ENCODE data around the gene SUPT3H.

The SUPT3H gene

DNA sequence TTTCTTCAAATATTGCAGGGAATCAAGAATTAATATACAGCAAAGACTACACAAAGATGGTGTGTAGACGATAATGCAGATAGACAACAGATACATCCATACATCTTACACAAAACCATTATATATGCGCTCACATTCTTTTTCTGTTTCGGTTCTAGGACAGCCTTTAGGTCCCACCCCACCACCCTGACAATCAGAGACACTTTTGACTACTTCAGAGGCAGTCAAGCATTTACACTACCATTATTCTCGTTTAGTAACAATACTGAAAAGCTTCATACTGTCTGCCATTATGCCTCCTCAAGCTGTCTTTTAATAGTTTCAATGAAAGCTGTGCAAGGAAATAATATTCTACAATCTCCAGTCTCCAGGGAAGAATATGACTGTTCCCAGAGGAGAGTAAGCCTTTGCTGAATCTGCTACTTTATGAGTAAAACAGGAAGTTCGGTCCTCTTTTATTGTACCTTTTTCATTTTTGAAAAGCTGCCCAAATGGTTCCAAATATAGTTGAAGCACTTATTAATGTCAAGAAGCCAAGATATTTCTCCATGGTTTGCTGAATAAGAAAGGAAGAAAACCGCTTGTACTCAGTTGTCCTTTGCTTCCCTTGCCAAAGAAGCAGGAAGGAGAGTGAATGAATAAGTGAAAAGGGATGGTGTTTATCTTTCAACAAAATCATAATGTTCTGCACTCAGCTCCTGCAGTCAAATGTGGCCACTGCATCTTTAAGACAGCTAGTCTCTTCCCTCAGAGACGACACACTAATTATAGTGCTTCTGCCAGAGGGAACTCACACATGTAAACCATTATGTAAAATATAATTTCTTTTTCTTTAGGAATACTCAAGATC, 521.9 kb downstream of the SUPT3H start:
- intact Hi-C loops (cut with DNase I; ENCODE audit: low total_unique reads): no loop called here

DNA sequence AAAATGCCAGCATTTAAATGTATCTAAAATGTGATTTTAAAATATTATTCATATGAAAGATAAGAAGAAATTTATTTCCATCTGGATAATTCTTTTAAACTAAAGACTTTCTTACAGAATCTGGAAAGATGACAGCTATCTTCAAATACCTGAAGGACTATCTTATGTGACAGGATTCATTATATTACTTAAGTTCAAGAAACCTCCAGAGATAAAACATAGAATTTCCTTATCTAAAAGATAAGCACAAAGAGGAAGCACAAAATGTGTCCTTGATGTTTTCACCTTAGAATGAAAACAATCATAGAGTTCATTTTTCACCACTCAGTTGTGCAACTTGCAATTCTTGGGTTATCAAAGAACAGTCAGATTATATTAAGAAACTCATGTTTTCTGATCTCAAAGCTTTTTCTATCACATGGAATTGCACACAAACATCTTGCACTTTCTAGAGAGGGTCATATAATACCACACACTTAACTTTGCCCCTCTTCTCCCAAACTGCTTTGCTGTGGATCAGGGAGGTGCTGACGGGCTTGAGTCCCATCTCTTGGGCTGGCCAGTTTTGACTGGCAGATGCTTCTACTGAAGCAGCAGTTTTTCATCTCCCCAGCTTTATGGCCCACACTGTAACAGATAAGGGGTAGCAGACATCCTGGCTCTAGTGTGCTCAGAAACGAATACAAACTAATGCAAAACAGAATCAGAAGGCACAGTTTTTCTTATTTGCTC, 522.9 kb downstream of the SUPT3H start:
- Histone ChIP-seq H3K27me3 (no peaks in the 10 kb centered on the region), H3K36me3 (no peaks in the 10 kb centered on the region), H3K4me3 (no peak overlapping the region), H3K9me3 (no peaks in the 10 kb centered on the region), H3K27ac (no peak overlapping the region), H3K4me1 (peaks cover 0 to 17% (median 3%) of the 10 kb centered on the region in 4 donors)
- intact Hi-C loops (cut with DNase I; ENCODE audit: low total_unique reads): no loop called here
- no peak for DNase-seq
- TF ChIP-seq, protein P1, sequence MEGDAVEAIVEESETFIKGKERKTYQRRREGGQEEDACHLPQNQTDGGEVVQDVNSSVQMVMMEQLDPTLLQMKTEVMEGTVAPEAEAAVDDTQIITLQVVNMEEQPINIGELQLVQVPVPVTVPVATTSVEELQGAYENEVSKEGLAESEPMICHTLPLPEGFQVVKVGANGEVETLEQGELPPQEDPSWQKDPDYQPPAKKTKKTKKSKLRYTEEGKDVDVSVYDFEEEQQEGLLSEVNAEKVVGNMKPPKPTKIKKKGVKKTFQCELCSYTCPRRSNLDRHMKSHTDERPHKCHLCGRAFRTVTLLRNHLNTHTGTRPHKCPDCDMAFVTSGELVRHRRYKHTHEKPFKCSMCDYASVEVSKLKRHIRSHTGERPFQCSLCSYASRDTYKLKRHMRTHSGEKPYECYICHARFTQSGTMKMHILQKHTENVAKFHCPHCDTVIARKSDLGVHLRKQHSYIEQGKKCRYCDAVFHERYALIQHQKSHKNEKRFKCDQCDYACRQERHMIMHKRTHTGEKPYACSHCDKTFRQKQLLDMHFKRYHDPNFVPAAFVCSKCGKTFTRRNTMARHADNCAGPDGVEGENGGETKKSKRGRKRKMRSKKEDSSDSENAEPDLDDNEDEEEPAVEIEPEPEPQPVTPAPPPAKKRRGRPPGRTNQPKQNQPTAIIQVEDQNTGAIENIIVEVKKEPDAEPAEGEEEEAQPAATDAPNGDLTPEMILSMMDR (IDR thresholded peaks at IDR 0.05): no peak

More for the DNA sequence above, 521.9 kb downstream of the SUPT3H start:
- Histone ChIP-seq H3K27ac (no peak overlapping the region), H3K36me3 (no peaks in the 10 kb centered on the region), H3K9me3 (no peaks in the 10 kb centered on the region), H3K4me1 (peaks cover 0 to 17% (median 3%) of the 10 kb centered on the region in 4 donors), H3K4me3 (no peak overlapping the region), H3K27me3 (no peaks in the 10 kb centered on the region)
- DNase-seq: no peak
- TF ChIP-seq, protein P1 (IDR thresholded peaks at IDR 0.05): no peak

DNA sequence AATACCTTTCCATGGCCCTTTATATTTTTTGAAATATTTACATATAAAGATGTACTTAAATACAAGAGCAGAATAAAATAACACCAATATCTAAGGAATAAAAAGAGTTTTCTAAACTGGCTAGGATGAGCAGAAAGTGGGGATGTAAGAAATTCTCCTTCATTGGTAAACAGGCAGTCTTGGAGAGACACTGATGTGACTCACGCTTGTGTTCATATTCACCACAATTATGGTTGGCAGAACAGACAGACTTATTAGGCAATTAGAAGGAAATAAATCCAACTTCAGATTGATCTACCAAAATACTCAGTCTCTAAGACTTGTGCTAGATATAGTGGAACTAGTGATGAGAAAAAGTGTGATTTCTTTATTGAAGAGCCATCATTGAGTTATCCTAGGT, 526.6 kb downstream of the SUPT3H start:
- Histone ChIP-seq H3K4me3 (no peak overlapping the region), H3K27ac (peak overlapping the region in 1 of 2 donors; percentile 43), H3K9me3 (no peaks in the 10 kb centered on the region), H3K27me3 (no peaks in the 10 kb centered on the region), H3K4me1 (peaks cover 0 to 3% (median 1%) of the 10 kb centered on the region in 4 donors), H3K36me3 (no peaks in the 10 kb centered on the region)
- intact Hi-C loops (cut with DNase I; ENCODE audit: low total_unique reads): no loop called here
- DNase-seq: no peak
- TF ChIP-seq, protein P1 (IDR thresholded peaks at IDR 0.05): no peak

DNA sequence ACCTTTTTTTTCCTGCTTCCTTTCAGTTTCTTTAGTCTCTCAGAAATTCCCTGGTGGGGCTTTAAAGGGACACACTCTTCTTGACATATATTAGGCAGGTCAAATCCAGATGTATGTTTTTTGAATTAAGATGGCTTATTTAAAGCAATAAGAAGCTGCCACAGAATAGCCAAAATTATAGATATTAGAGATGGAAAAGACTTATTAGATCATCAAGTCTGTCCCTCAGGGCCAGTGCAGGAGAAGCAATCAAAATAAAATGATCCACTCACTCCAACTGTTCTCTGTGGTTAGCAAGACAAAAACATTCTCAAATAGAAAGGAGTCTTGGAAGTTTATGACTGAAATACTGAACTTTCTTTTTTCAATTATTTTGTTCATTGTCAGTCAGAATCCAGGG, 527.4 kb downstream of the SUPT3H start:
- Histone ChIP-seq H3K4me1 (no peaks in the 10 kb centered on the region), H3K27ac (peak overlapping the region; percentile 27 to 31), H3K27me3 (no peaks in the 10 kb centered on the region), H3K9me3 (no peaks in the 10 kb centered on the region), H3K4me3 (no peak overlapping the region), H3K36me3 (no peaks in the 10 kb centered on the region)
- no peak for DNase-seq
- TF ChIP-seq, protein P1 (IDR thresholded peaks at IDR 0.05): no peak
- intact Hi-C loops (cut with DNase I; ENCODE audit: low total_unique reads): no loop called here

DNA sequence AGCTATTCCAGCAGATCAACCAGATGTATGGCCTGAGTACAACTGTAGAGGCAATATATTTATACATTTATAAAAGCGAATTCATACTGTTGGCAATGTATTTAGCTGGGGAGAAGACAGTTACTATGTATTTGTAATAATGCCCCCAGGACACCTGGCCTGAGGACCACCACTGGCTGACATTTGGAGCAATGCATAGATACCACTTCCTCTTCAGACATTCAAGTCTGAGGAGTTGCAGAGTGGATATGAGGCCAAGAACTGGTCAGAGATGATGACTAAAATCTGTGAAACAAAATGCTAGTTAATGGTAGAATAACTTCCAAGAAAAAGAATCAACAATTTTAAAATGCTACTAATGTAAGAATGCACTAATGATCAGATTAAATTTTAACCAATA, 527.9 kb downstream of the SUPT3H start:
- no peak for DNase-seq
- no peaks in the 10 kb centered on the region for H3K36me3 ChIP-seq
- H3K4me1 ChIP-seq: no peaks in the 10 kb centered on the region
- TF ChIP-seq, protein P1 (IDR thresholded peaks at IDR 0.05): no peak
- H3K4me3 ChIP-seq: no peak overlapping the region
- H3K9me3 ChIP-seq: no peaks in the 10 kb centered on the region
- no peak overlapping the region for H3K27ac ChIP-seq
- intact Hi-C loops (cut with DNase I; ENCODE audit: low total_unique reads): no loop called here
- H3K27me3 ChIP-seq: no peaks in the 10 kb centered on the region

Measured in tibial artery (tissue), 4 donors.